Subcutaneous adipose tissue (tissue), 4 donors: ENCODE data around the gene NRCAM. TPM values are rescaled to one million over a fixed set of nuclear protein-coding genes. Genes with fewer than 3 reads are reported as not detected.

Source experiments
- CTCF ChIP-seq: fragments of 450-650 bp; IDR thresholded peaks from one replicate; pipeline ENCODE4 v1.5.1; 2016; ENCODE audit warnings: low read depth, mild to moderate bottlenecking, control low read depth, antibody characterized with exemption, moderate library complexity
- total RNA-seq, 4 donors: library from RNA; depleted of rRNA; stranded (reverse); fragments of >200 nt; gene quantifications; one replicate each; pipeline ENCODE4 v1.1.0, GENCODE V29; 2016

Gene NRCAM
- total RNA-seq, 4 donors from 2014 or later = 21.1 to 74.4 (median 49.3) TPM

GRCh38 chr7:108488768-108489538, 32.7 kb upstream of the NRCAM start:
- no peak for TF ChIP-seq CTCF

GRCh38 chr7:108487646-108488045, 31.4 kb upstream of the NRCAM start:
- TF ChIP-seq CTCF = no peak

- TF ChIP-seq CTCF = no peak
Observed at GRCh38 chr7:108486291-108486966, 30.2 kb upstream of the NRCAM start.

- TF ChIP-seq CTCF = no peak
Observed at GRCh38 chr7:108484137-108484536, 27.9 kb upstream of the NRCAM start.

- no peak for TF ChIP-seq CTCF
Observed at GRCh38 chr7:108480311-108480710, 24.1 kb upstream of the NRCAM start.

- no peak for TF ChIP-seq CTCF
Observed at GRCh38 chr7:108479751-108480150, 23.5 kb upstream of the NRCAM start.

- no peak for TF ChIP-seq CTCF
Observed at GRCh38 chr7:108479118-108479517, 22.9 kb upstream of the NRCAM start.
